GM19467 (cell line): Measurements from ENCODE around the gene DNAAF5.

ENCODE experiments used
- ATAC-seq: cut with Tn5 transposase; IDR thresholded peaks from one replicate; pipeline ENCODE4 v1.9.1; 2021; ENCODE audit warnings: mild to moderate bottlenecking, moderate library complexity; ENCODE audit not compliant: unreplicated experiment

DNAAF5 gene

GRCh38 chr7:831596-832166 is 105.2 kb downstream of the DNAAF5 start:
- ATAC-seq = no peak

DNA sequence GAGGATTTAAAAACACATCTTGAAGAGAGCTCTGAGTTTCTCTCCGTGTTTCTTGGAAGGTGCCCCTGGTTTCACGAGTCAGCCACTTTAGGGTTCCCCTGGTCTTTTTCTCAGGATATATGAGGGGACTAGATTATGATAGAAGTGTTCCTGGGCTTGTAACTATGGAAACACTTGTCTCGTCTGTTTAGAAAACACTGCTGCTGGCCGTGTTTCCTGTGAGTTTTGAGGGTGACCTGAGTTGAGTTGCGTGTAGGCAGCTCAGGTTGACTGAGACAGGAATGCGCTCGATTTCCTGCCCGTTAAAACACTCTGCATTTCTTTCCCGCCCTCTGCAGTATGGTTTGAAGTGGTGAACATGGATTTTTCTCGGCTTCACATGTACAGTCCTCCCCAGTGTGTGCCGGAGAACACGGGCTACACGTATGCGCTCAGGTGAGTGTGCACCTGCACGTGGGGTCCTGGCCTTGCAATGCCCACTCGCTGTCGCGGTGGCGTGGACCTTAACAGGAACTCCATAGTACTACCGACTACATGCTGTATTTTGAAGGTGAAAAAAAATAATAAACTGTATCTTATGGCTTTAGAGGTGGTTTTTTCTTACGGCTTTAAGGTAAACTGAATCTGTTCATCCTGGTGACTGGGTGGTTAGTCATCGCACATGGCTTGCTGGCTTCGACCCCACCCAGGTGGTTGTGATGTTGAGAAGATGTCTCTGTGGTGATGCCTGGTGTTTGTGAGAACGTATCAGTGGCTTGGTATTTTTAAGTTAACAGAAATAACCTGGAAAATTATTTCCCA is 105.9 kb downstream of the DNAAF5 start, which contains the start of gene SUN1:
Gene SUN1 (plus strand): TSS at position 310 of the 801 bp plus-strand sequence. CDS start 49 bp downstream, at position 359.
- no peak for ATAC-seq

GRCh38 chr7:832968-833424 is 106.5 kb downstream of the DNAAF5 start:
- ATAC-seq = no peak

- no peak for ATAC-seq
These were observed 107.2 kb downstream of the DNAAF5 start for GRCh38 chr7:833601-834258.

GRCh38 chr7:834277-834676 is 107.8 kb downstream of the DNAAF5 start:
- ATAC-seq = no peak

GRCh38 chr7:835021-835420 is 108.5 kb downstream of the DNAAF5 start:
- no peak for ATAC-seq

DNA sequence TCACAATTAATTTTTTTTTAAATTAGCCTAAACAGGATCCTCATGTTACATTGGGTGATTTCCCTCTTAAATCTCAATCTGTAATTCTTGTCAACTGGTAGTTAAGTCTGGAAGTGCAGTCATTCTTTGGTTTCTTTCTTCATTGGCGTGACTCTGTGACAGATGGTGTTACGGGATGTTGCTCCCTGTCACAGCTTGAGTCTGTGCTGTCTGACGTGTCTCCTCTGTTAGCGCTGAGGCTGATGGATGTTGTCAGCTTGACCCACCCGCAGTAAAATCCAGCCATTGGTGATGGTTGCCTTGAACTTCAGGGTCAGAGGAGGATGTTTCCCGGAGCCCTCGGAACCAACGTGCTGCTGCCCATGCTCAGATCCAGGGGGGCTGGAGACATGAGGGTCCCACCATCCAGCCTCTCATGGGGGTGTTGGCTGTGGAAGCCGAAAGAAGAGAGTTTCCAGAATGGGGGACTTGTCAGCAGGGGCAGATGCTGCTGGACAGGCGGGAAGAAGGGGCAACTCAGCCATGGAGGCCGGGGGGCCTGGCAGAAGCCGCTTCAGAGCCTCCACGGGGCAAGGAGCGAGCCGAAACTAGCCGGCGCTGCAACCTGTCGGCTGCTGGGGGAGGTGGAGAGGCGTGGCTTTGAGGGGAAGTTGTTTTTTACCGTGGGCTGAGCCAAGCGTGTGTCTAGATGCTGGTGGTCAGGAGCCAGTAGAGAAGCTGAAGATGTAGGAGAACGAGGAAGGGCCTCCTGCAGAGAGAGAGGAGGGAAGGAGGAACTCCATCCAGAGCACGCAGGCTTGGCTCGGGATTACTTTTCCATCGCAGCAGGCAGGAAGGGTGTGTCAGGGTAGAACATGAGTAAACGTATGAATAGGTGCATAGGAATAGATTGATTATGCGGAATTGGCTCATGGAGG is 109.2 kb downstream of the DNAAF5 start:
- no peak for ATAC-seq
